ENCODE data around the gene ABHD12B. TPM values are rescaled to one million over a fixed set of nuclear protein-coding genes. Genes with fewer than 3 reads are reported as not detected.

The ABHD12B gene
- total RNA-seq, 1 donor from 2014 or later, result not detected

DNA sequence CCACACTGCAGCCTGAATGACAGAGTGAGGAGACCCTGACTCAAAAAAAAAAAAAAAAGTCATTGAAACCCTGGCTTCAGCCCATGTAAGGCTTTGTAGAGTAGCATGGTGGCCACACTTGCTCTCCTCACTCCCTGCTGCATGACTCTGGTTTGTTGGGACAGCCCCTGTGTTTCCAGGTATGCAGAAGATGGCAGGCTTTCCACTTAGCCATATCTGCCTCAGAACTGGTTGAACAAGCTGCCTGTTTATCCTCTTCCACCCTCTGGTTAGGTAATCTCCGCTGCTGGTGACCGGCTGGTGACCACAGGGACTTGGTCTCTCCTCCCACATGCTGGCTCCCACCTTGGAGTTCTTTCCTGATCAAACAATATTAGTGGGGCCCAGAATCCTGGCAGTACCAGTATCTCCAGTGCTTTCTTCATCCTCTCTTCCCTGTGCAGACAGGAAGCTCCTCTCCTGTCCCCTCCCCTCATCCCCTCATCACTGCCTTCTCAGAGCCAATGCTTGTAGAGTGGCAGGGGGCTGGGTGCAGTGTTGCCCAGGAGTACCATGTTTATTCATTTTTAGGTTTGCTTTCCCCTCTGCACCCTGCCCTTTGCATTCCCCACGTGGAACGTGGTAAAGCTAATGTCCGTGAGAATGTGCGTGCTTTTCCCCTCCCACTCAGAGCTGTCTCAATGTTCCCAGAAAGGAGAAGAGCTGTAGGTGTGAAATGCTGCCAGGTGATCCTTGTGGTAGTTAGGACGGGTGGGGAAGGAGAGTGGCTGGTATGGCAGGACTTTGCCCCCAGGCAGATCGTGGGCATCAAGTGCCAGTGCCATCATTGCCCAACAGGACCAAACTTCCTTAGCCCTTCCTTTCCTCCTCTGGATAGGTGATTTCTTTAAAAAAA lies 11.3 kb downstream of the ABHD12B start:
- Mint-ChIP-seq H3K9me3 (no peaks in the 10 kb centered on the region), H3K27ac (no peak overlapping the region), H3K36me3 (no peaks in the 10 kb centered on the region), H3K4me3 (no peak overlapping the region), H3K4me1 (no peaks in the 10 kb centered on the region), H3K27me3 (ENCODE audit: insufficient read depth, low read depth) (no peaks in the 10 kb centered on the region)
- TF ChIP-seq EZH2 (IDR thresholded peaks at IDR 0.05) (no peak), EZH2phosphoT487 (IDR thresholded peaks at IDR 0.05) (no peak)
- TF ChIP-seq, protein P1, sequence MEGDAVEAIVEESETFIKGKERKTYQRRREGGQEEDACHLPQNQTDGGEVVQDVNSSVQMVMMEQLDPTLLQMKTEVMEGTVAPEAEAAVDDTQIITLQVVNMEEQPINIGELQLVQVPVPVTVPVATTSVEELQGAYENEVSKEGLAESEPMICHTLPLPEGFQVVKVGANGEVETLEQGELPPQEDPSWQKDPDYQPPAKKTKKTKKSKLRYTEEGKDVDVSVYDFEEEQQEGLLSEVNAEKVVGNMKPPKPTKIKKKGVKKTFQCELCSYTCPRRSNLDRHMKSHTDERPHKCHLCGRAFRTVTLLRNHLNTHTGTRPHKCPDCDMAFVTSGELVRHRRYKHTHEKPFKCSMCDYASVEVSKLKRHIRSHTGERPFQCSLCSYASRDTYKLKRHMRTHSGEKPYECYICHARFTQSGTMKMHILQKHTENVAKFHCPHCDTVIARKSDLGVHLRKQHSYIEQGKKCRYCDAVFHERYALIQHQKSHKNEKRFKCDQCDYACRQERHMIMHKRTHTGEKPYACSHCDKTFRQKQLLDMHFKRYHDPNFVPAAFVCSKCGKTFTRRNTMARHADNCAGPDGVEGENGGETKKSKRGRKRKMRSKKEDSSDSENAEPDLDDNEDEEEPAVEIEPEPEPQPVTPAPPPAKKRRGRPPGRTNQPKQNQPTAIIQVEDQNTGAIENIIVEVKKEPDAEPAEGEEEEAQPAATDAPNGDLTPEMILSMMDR (IDR thresholded peaks at IDR 0.05), result no peak
- H3K79me2 ChIP-seq (ENCODE audit: low read depth), result no peaks in the 10 kb centered on the region
- no peaks in the 10 kb centered on the region for H3K27me3 ChIP-seq
- H3K9me3 ChIP-seq (ENCODE audit: low read depth), result no peaks in the 10 kb centered on the region
- H3K36me3 ChIP-seq, result no peaks in the 10 kb centered on the region
- H4K20me1 ChIP-seq (ENCODE audit: low read depth), result no peaks in the 10 kb centered on the region
- no peaks in the 10 kb centered on the region for H3F3A ChIP-seq (ENCODE audit: low read depth)
- no peak for DNase-seq (ENCODE audit: low spot score)
- H3K4me1 ChIP-seq, result no peaks in the 10 kb centered on the region
- H3K9ac ChIP-seq, result no peak overlapping the region
- H3K4me2 ChIP-seq, result no peak overlapping the region
- H2AFZ ChIP-seq (replicated peaks), result no peak overlapping the region
- no peak overlapping the region for H3K27ac ChIP-seq
- no peak overlapping the region for H3K4me3 ChIP-seq

DNA sequence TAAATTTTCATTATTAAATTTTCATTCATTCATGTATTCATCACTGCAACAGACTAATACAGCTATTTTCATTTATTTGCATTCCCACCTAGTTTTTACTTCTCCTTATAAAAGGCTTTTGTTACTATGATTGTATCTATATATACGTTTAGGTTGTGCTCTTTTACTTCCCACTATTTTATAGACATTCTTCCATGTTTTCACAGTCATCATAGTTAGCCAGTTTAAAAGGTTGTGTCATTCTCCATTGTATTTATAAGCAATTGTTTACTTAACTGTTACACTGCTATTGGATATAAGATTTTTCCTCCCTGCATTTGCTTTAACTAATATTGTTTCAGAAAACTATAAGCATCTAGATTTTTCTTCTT lies 12.0 kb downstream of the ABHD12B start:
- H3K36me3 Mint-ChIP-seq, result no peaks in the 10 kb centered on the region
- H3K4me3 Mint-ChIP-seq, result no peak overlapping the region
- no peak overlapping the region for H3K27ac Mint-ChIP-seq
- H3K4me1 Mint-ChIP-seq, result no peaks in the 10 kb centered on the region
- Histone ChIP-seq H3K27me3 (no peaks in the 10 kb centered on the region), H3K79me2 (ENCODE audit: low read depth) (no peaks in the 10 kb centered on the region), H2AFZ (replicated peaks) (no peak overlapping the region), H3K27ac (no peak overlapping the region), H3K36me3 (no peaks in the 10 kb centered on the region), H3K4me1 (no peaks in the 10 kb centered on the region), H3K4me2 (no peak overlapping the region), H3K9me3 (ENCODE audit: low read depth) (no peaks in the 10 kb centered on the region), H3K9ac (no peak overlapping the region), H4K20me1 (ENCODE audit: low read depth) (no peaks in the 10 kb centered on the region), H3F3A (ENCODE audit: low read depth) (no peaks in the 10 kb centered on the region), H3K4me3 (no peak overlapping the region)
- H3K27me3 Mint-ChIP-seq (ENCODE audit: insufficient read depth, low read depth), result no peaks in the 10 kb centered on the region
- DNase-seq (ENCODE audit: low spot score), result no peak
- TF ChIP-seq EZH2phosphoT487 (IDR thresholded peaks at IDR 0.05) (no peak), EZH2 (IDR thresholded peaks at IDR 0.05) (no peak)
- TF ChIP-seq, protein P1 (IDR thresholded peaks at IDR 0.05), result no peak
- H3K9me3 Mint-ChIP-seq, result no peaks in the 10 kb centered on the region

DNA sequence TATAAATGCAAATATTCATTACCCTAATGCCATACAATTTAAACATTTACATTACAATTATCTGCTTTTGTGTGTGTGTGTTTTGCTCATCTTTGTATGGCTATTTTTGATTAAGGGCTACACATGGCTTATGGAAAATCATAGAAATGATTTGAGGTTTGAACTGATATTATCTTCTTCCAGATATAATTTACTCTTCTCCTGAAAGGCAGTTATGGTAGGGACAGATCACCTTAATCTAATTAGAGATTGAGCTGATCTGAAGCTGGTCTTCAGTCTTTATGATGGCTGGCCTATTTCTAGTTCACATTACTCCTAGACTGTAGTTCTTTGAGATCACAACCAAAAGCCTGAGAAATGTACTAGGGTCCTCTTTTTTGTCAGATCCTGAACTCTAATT lies 15.6 kb downstream of the ABHD12B start:
- H3K36me3 Mint-ChIP-seq, result no peaks in the 10 kb centered on the region
- no peaks in the 10 kb centered on the region for H3F3A ChIP-seq (ENCODE audit: low read depth)
- H2AFZ ChIP-seq (replicated peaks), result no peak overlapping the region
- H3K27me3 Mint-ChIP-seq (ENCODE audit: insufficient read depth, low read depth), result no peaks in the 10 kb centered on the region
- peaks cover 3% of the 10 kb centered on the region for H3K4me1 Mint-ChIP-seq
- H3K9me3 Mint-ChIP-seq, result no peaks in the 10 kb centered on the region
- H3K27me3 ChIP-seq, result no peaks in the 10 kb centered on the region
- no peak overlapping the region for H3K9ac ChIP-seq
- no peak overlapping the region for H3K27ac Mint-ChIP-seq
- H3K4me1 ChIP-seq, result peaks cover 5% of the 10 kb centered on the region
- H3K9me3 ChIP-seq (ENCODE audit: low read depth), result no peaks in the 10 kb centered on the region
- TF ChIP-seq, protein P1 (IDR thresholded peaks at IDR 0.05), result no peak
- no peak for TF ChIP-seq EZH2 (IDR thresholded peaks at IDR 0.05)
- no peak for TF ChIP-seq EZH2phosphoT487 (IDR thresholded peaks at IDR 0.05)
- DNase-seq (ENCODE audit: low spot score), result no peak
- no peak overlapping the region for H3K4me3 ChIP-seq
- H3K4me2 ChIP-seq, result no peak overlapping the region
- no peaks in the 10 kb centered on the region for H4K20me1 ChIP-seq (ENCODE audit: low read depth)
- no peaks in the 10 kb centered on the region for H3K79me2 ChIP-seq (ENCODE audit: low read depth)
- H3K4me3 Mint-ChIP-seq, result no peak overlapping the region
- H3K27ac ChIP-seq, result no peak overlapping the region
- H3K36me3 ChIP-seq, result no peaks in the 10 kb centered on the region

Data from neural progenitor cell (in vitro differentiated cells).